Keratinocyte (primary cell): Measurements from ENCODE around the gene NMNAT2. TPM values are rescaled to one million over a fixed set of nuclear protein-coding genes. Genes with fewer than 3 reads are reported as not detected.
A peak's percentile ranks its signal among the peaks of the same experiment; 100 is the strongest.

Source experiments
- DNase-seq: peaks from one replicate; pipeline ENCODE4 v3.0.0-alpha.2; 2011; ENCODE audit warnings: low read depth, missing footprints, low spot score
- FAIRE-seq: peaks from 2 replicates; lab custom pipeline; 2011; peaks lifted over from hg19 to GRCh38; lab: Jason Lieb, UNC
- H2AFZ ChIP-seq: 2 replicates; pipeline ENCODE4 v1.6.0; 2012; ENCODE audit warnings: low read length, control low read depth, inconsistent platforms; ENCODE audit not compliant: control insufficient read depth
- H3K27ac ChIP-seq: 2 replicates; pipeline ENCODE4 v1.5.1; 2011; ENCODE audit warnings: low read length; ENCODE audit not compliant: control insufficient read depth, insufficient read depth
- H3K27me3 ChIP-seq: 3 replicates; pipeline ENCODE4 v1.6.0; 2011; ENCODE audit warnings: low read length; ENCODE audit not compliant: control insufficient read depth, insufficient read depth; ENCODE audit errors: extremely low read depth
- H3K36me3 ChIP-seq, 2 experiments: 2 replicates in 1 of 2; 3 replicates in 1 of 2; pipeline ENCODE4 v1.5.1; 2011; ENCODE audit warnings: low read length in 2 of 2, mild to moderate bottlenecking in 1 of 2; ENCODE audit not compliant: control insufficient read depth in 2 of 2, insufficient read depth in 2 of 2; ENCODE audit errors: extremely low read depth in 1 of 2
- H3K4me1 ChIP-seq: 3 replicates; pipeline ENCODE4 v1.5.1; 2011; ENCODE audit warnings: low read length; ENCODE audit not compliant: control insufficient read depth, insufficient read depth; ENCODE audit errors: extremely low read depth
- H3K4me2 ChIP-seq: 3 replicates; pipeline ENCODE4 v1.6.0; 2011; ENCODE audit warnings: low read depth, low read length; ENCODE audit not compliant: control insufficient read depth, insufficient read depth; ENCODE audit errors: extremely low read depth
- H3K4me3 ChIP-seq, 3 experiments: fragments of 200-600 bp in 1 of 3; sonication (generic) in 1 of 3; 2 replicates in 2 of 3; 3 replicates in 1 of 3; pipeline ENCODE4 v1.5.1; 2011 to 2016; ENCODE audit warnings: low read length in 3 of 3, mild to moderate bottlenecking in 3 of 3, control low read depth in 2 of 3, inconsistent platforms in 1 of 3, low read depth in 1 of 3, mixed read lengths in 1 of 3, mixed run types in 1 of 3, moderate library complexity in 1 of 3; ENCODE audit not compliant: control insufficient read depth in 2 of 3, insufficient read depth in 2 of 3; ENCODE audit errors: extremely low read depth in 1 of 3
- H3K79me2 ChIP-seq: 2 replicates; pipeline ENCODE4 v1.6.0; 2012; ENCODE audit warnings: low read length; ENCODE audit not compliant: control insufficient read depth, insufficient read depth
- H3K9ac ChIP-seq: 3 replicates; pipeline ENCODE4 v1.6.0; 2011; ENCODE audit warnings: low read length; ENCODE audit not compliant: control insufficient read depth, insufficient read depth; ENCODE audit errors: extremely low read depth
- H3K9me1 ChIP-seq: 3 replicates; pipeline ENCODE4 v1.6.0; 2011; ENCODE audit warnings: low read length; ENCODE audit not compliant: control insufficient read depth, insufficient read depth; ENCODE audit errors: extremely low read depth
- H3K9me3 ChIP-seq: 2 replicates; pipeline ENCODE4 v1.5.1; 2012; ENCODE audit warnings: low read depth, low read length; ENCODE audit not compliant: control insufficient read depth
- H4K20me1 ChIP-seq: 3 replicates; pipeline ENCODE4 v1.6.0; 2011; ENCODE audit warnings: low read length; ENCODE audit not compliant: control insufficient read depth, insufficient read depth; ENCODE audit errors: extremely low read depth
- CTCF ChIP-seq, 3 experiments: IDR thresholded peaks in 1 of 3; conservative IDR thresholded peaks in 1 of 3; optimal IDR thresholded peaks in 1 of 3; 2 replicates in 2 of 3; 3 replicates in 1 of 3; pipeline versions ENCODE3 to v1.5.1; 2011; ENCODE audit warnings: low read length in 3 of 3, mild to moderate bottlenecking in 3 of 3, moderate library complexity in 2 of 3, control low read depth in 1 of 3, inconsistent platforms in 1 of 3; ENCODE audit not compliant: insufficient read depth in 2 of 3; ENCODE audit errors: extremely low read depth in 1 of 3
- EZH2 ChIP-seq: IDR thresholded peaks from one replicate; pipeline ENCODE4 v1.6.1; 2012; ENCODE audit warnings: inconsistent platforms, mild to moderate bottlenecking, low read length, moderate library complexity
- dilution Hi-C: fragments of 300-500 bp; cut with MboI; formaldehyde crosslinking; loops from one replicate; pipeline ENCODE4 v1.7.0; 2020; ENCODE audit warnings: low sequenced_read_pairs; ENCODE audit not compliant: extremely low pct_ligation_motif_present
- polyA plus RNA-seq, 5 experiments: library from polyadenylated mRNA; depleted of rRNA in 3 of 5; stranded (reverse) in 3 of 5; stranded (forward) in 1 of 5; unstranded in 1 of 5; fragments of >200 nt; gene quantifications; 1 replicate in 1 of 5; 2 replicates in 3 of 5; 3 replicates in 1 of 5; pipeline versions ENCODE4 v1.2.1 to v1.2.3, GENCODE V29; 2011 to 2012; ENCODE audit warnings: missing spikeins in 2 of 5, low read depth in 1 of 5, low replicate concordance in 1 of 5

Gene NMNAT2
- polyA plus RNA-seq, 1 donor (not counting 4 experiments of a cell fraction or from before 2014, with no cell fraction given), result 0.72 TPM

GRCh38 chr1:183454377-183454776 lies 36.2 kb upstream of the NMNAT2 start:
- peak; percentile 68 for DNase-seq
- Histone ChIP-seq H4K20me1 (no peaks in the 10 kb centered on the region), H3K4me3 (no peak overlapping the region), H3K9me3 (no peaks in the 10 kb centered on the region), H3K36me3 (no peaks in the 10 kb centered on the region), H3K27ac (no peak overlapping the region), H3K4me1 (peaks cover 13% of the 10 kb centered on the region), H2AFZ (no peak overlapping the region), H3K9me1 (no peaks in the 10 kb centered on the region), H3K4me2 (peak overlapping the region; percentile 49), H3K9ac (no peak overlapping the region), H3K27me3 (no peaks in the 10 kb centered on the region), H3K79me2 (no peaks in the 10 kb centered on the region)
- dilution Hi-C loops, result no loop called here
- FAIRE-seq, result peak; percentile 72
- TF ChIP-seq EZH2 (no peak), CTCF (optimal IDR thresholded peaks at IDR 0.05 in 1 of 3, IDR thresholded peaks at IDR 0.05 in 1 of 3, conservative IDR thresholded peaks at IDR 0.05 in 1 of 3; ENCODE audit: extremely low read depth in 1 of 3, insufficient read depth in 2 of 3, low read length in 3 of 3) (no peak)

- no peaks in the 10 kb centered on the region for H3K27me3 ChIP-seq
- dilution Hi-C loops, result no loop called here
- H3K9me3 ChIP-seq, result no peaks in the 10 kb centered on the region
- no peak overlapping the region for H3K4me3 ChIP-seq
- H3K79me2 ChIP-seq, result no peaks in the 10 kb centered on the region
- H3K4me1 ChIP-seq, result peaks cover 13% of the 10 kb centered on the region
- no peaks in the 10 kb centered on the region for H3K36me3 ChIP-seq
- no peaks in the 10 kb centered on the region for H3K9me1 ChIP-seq
- no peak overlapping the region for H3K27ac ChIP-seq
- no peak overlapping the region for H3K9ac ChIP-seq
- H2AFZ ChIP-seq, result no peak overlapping the region
- no peaks in the 10 kb centered on the region for H4K20me1 ChIP-seq
- no peak overlapping the region for H3K4me2 ChIP-seq
- no peak for DNase-seq
- no peak for FAIRE-seq
- TF ChIP-seq EZH2 (no peak), CTCF (optimal IDR thresholded peaks at IDR 0.05 in 1 of 3, IDR thresholded peaks at IDR 0.05 in 1 of 3, conservative IDR thresholded peaks at IDR 0.05 in 1 of 3; ENCODE audit: extremely low read depth in 1 of 3, insufficient read depth in 2 of 3, low read length in 3 of 3) (no peak)
Observed at GRCh38 chr1:183450093-183450492, 31.9 kb upstream of the NMNAT2 start.
